OCI-LY1 (cell line): ENCODE data around the gene HACL1.

Experiments
- H2AFZ ChIP-seq: fragments of 200-600 bp; sonication (generic), shearing (Covaris generic); 2 replicates; pipeline ENCODE4 v1.6.0; 2014; ENCODE audit warnings: antibody characterized with exemption, mild to moderate bottlenecking, low read length
- H3F3A ChIP-seq: fragments of 200-600 bp; sonication (generic), shearing (Covaris generic); 2 replicates; pipeline ENCODE4 v1.6.0; 2014; ENCODE audit warnings: mild to moderate bottlenecking, antibody characterized with exemption, low read length, moderate library complexity; ENCODE audit not compliant: insufficient read depth
- H3K27ac ChIP-seq: fragments of 200-600 bp; sonication (generic); 2 replicates; pipeline ENCODE4 v1.5.1; 2014; ENCODE audit warnings: low read length, mixed run types, mild to moderate bottlenecking, low read depth; ENCODE audit not compliant: poor library complexity, severe bottlenecking
- H3K27me3 ChIP-seq: fragments of 200-600 bp; sonication (generic); 2 replicates; pipeline ENCODE4 v1.6.0; 2014; ENCODE audit warnings: antibody characterized with exemption, mild to moderate bottlenecking, low read length, moderate library complexity; ENCODE audit not compliant: insufficient read depth
- H3K36me3 ChIP-seq: fragments of 200-600 bp; sonication (generic); 2 replicates; pipeline ENCODE4 v1.6.1; 2014; ENCODE audit warnings: mild to moderate bottlenecking, antibody characterized with exemption, low read length, moderate library complexity, mixed read lengths; ENCODE audit not compliant: insufficient read depth
- H3K4me1 ChIP-seq: fragments of 200-600 bp; sonication (generic); 2 replicates; pipeline ENCODE4 v1.5.1; 2014; ENCODE audit warnings: mild to moderate bottlenecking, low read length, moderate library complexity; ENCODE audit not compliant: insufficient read depth, severe bottlenecking
- H3K4me2 ChIP-seq: fragments of 200-600 bp; sonication (generic), shearing (Covaris generic); 2 replicates; pipeline ENCODE4 v1.6.1; 2014; ENCODE audit warnings: low read length
- H3K4me3 ChIP-seq: fragments of 200-600 bp; sonication (generic); 2 replicates; pipeline ENCODE4 v1.5.1; 2014; ENCODE audit warnings: low read length, low read depth, mild to moderate bottlenecking, mixed read lengths; ENCODE audit not compliant: poor library complexity, severe bottlenecking
- H3K79me2 ChIP-seq: fragments of 200-600 bp; shearing (Covaris generic); 2 replicates; pipeline ENCODE4 v1.6.1; 2016; ENCODE audit warnings: mixed run types, low read length, mixed read lengths; ENCODE audit not compliant: insufficient read depth
- H3K9ac ChIP-seq: fragments of 200-600 bp; sonication (generic), shearing (Covaris generic); 2 replicates; pipeline ENCODE4 v1.6.1; 2014; ENCODE audit warnings: mild to moderate bottlenecking, low read length, mixed read lengths
- H3K9me2 ChIP-seq: fragments of 200-600 bp; sonication (generic), shearing (Covaris generic); 2 replicates; pipeline ENCODE4 v1.6.1; 2014; ENCODE audit warnings: low read depth, mild to moderate bottlenecking, low read length, mixed read lengths
- H3K9me3 ChIP-seq: fragments of 200-600 bp; shearing (Covaris generic); 2 replicates; pipeline ENCODE4 v1.6.1; 2014; ENCODE audit warnings: low read length, mixed read lengths
- H4K20me1 ChIP-seq: fragments of 200-600 bp; sonication (generic), shearing (Covaris generic); 2 replicates; pipeline ENCODE4 v1.6.0; 2016; ENCODE audit warnings: mild to moderate bottlenecking, low read length; ENCODE audit not compliant: insufficient read depth
- EZH2 ChIP-seq: fragments of 200-600 bp; sonication (generic), shearing (Covaris generic); IDR thresholded peaks from 2 replicates; pipeline ENCODE4 v1.8.0; 2017; ENCODE audit warnings: borderline replicate concordance, mixed run types, mild to moderate bottlenecking, antibody characterized with exemption, low read length, moderate library complexity, mixed read lengths
- TF ChIP-seq, protein P1 (sequence below): fragments of 200-600 bp; sonication (generic), shearing (Covaris generic); IDR thresholded peaks from 2 replicates; pipeline ENCODE4 v1.5.1; 2017; ENCODE audit warnings: mild to moderate bottlenecking, antibody characterized with exemption, low read length, moderate library complexity, mixed read lengths

Gene HACL1

DNA sequence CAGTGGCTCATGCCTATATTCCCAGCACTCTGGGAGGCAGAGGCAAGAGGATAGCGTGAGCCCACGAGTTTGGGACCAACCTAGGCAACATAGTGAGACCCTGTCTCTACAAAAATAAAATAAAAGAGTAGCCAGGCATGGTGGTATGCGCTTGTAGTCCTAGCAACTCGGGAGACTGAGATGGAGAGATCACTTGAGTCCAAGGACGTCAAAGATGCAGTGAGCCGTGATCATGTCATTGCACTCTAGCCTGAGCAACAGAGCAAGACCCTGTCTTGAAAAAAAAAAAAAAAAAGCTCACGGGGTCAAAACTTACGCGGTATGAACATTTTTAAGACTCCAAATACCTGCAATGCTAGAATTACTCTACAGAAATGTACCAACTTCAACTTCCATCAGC, 42.8 kb downstream of the HACL1 start:
- Histone ChIP-seq H3K4me3 (no peak overlapping the region), H3K4me2 (no peak overlapping the region), H3K9ac (no peak overlapping the region), H3K4me1 (peaks cover 8% of the 10 kb centered on the region), H3K36me3 (peaks cover 36% of the 10 kb centered on the region), H3K27me3 (no peaks in the 10 kb centered on the region), H3K9me2 (no peaks in the 10 kb centered on the region), H4K20me1 (no peaks in the 10 kb centered on the region; the same call in 1 of the 2 replicates), H3K9me3 (no peaks in the 10 kb centered on the region), H3F3A (no peaks in the 10 kb centered on the region), H2AFZ (no peak overlapping the region), H3K79me2 (no peaks in the 10 kb centered on the region), H3K27ac (no peak overlapping the region)
- TF ChIP-seq EZH2 = no peak
- TF ChIP-seq, protein P1, sequence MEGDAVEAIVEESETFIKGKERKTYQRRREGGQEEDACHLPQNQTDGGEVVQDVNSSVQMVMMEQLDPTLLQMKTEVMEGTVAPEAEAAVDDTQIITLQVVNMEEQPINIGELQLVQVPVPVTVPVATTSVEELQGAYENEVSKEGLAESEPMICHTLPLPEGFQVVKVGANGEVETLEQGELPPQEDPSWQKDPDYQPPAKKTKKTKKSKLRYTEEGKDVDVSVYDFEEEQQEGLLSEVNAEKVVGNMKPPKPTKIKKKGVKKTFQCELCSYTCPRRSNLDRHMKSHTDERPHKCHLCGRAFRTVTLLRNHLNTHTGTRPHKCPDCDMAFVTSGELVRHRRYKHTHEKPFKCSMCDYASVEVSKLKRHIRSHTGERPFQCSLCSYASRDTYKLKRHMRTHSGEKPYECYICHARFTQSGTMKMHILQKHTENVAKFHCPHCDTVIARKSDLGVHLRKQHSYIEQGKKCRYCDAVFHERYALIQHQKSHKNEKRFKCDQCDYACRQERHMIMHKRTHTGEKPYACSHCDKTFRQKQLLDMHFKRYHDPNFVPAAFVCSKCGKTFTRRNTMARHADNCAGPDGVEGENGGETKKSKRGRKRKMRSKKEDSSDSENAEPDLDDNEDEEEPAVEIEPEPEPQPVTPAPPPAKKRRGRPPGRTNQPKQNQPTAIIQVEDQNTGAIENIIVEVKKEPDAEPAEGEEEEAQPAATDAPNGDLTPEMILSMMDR = no peak

- Histone ChIP-seq H3K27me3 (no peaks in the 10 kb centered on the region), H3F3A (no peaks in the 10 kb centered on the region), H3K9ac (no peak overlapping the region), H3K9me2 (no peaks in the 10 kb centered on the region), H3K27ac (no peak overlapping the region), H3K4me2 (no peak overlapping the region), H2AFZ (no peak overlapping the region), H3K4me1 (peaks cover 8% of the 10 kb centered on the region), H3K4me3 (no peak overlapping the region), H3K79me2 (no peaks in the 10 kb centered on the region), H4K20me1 (no peaks in the 10 kb centered on the region; the same call in 1 of the 2 replicates), H3K9me3 (no peaks in the 10 kb centered on the region), H3K36me3 (peaks cover 25% of the 10 kb centered on the region)
- no peak for TF ChIP-seq EZH2
- TF ChIP-seq, protein P1 = peak; percentile 73
Observed at GRCh38 chr3:15557511-15557946, 43.8 kb downstream of the HACL1 start.

DNA sequence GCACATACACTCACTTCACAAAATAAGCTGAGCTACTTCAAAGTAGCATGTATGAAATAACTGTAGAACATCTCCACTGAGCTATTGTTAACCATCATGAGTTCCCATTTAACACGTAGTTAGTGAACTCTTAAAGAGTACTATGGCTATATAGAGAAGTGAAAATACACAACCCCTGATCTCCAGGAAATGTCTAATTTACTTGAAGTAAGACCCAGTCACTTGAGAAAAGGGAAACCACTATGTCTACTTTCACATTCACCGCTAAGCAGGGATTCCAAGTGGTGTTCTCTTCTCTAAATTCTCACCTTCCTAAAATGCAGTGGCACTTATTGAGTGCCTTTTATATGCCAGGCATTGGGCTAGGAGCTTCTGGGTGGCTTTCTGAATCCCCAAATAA, 44.9 kb downstream of the HACL1 start:
- Histone ChIP-seq H3K9ac (no peak overlapping the region), H3K36me3 (peaks cover 18% of the 10 kb centered on the region; the same call in 1 of the 2 replicates), H3K4me3 (no peak overlapping the region), H3K9me2 (no peaks in the 10 kb centered on the region), H3K79me2 (no peaks in the 10 kb centered on the region), H2AFZ (no peak overlapping the region), H3K4me2 (no peak overlapping the region), H3K27ac (no peak overlapping the region), H3F3A (no peaks in the 10 kb centered on the region), H3K4me1 (peaks cover 8% of the 10 kb centered on the region), H3K27me3 (no peaks in the 10 kb centered on the region), H3K9me3 (no peaks in the 10 kb centered on the region), H4K20me1 (no peaks in the 10 kb centered on the region; the same call in 1 of the 2 replicates)
- TF ChIP-seq, protein P1 = no peak
- no peak for TF ChIP-seq EZH2
